GM20000 (cell line): Measurements from ENCODE around the gene ARL6IP6.

Experiments used
- DNase-seq: peaks from one replicate; pipeline ENCODE4 v3.0.0; 2012; ENCODE audit warnings: low spot score
- TF ChIP-seq, protein P1 (sequence below): IDR thresholded peaks from 2 replicates; pipeline ENCODE4 v1.5.1; 2012; ENCODE audit warnings: mild to moderate bottlenecking, control low read depth; ENCODE audit errors: extremely low read depth, missing control alignments

Gene ARL6IP6

DNA sequence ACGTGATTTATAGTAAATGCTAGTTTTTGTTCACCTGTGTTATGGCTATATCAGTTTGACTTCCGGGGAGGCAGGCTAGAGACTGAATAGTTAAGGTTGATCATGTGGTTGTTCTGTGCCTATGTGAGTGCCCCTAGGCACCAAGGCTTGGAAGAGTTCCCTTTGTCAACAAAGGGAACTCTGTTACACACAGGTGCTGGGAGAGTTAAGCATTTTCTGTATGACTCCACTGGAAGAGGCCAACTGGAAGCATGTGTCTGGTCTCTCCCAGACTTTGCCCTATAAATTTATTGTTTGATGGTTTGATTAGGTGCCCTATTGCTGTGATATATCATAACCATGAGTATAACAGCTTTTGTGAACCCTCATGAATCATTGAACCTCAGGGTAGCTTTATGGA is 63.8 kb downstream of the ARL6IP6 start:
- no peak for DNase-seq
- TF ChIP-seq, protein P1, sequence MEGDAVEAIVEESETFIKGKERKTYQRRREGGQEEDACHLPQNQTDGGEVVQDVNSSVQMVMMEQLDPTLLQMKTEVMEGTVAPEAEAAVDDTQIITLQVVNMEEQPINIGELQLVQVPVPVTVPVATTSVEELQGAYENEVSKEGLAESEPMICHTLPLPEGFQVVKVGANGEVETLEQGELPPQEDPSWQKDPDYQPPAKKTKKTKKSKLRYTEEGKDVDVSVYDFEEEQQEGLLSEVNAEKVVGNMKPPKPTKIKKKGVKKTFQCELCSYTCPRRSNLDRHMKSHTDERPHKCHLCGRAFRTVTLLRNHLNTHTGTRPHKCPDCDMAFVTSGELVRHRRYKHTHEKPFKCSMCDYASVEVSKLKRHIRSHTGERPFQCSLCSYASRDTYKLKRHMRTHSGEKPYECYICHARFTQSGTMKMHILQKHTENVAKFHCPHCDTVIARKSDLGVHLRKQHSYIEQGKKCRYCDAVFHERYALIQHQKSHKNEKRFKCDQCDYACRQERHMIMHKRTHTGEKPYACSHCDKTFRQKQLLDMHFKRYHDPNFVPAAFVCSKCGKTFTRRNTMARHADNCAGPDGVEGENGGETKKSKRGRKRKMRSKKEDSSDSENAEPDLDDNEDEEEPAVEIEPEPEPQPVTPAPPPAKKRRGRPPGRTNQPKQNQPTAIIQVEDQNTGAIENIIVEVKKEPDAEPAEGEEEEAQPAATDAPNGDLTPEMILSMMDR: no peak

DNA sequence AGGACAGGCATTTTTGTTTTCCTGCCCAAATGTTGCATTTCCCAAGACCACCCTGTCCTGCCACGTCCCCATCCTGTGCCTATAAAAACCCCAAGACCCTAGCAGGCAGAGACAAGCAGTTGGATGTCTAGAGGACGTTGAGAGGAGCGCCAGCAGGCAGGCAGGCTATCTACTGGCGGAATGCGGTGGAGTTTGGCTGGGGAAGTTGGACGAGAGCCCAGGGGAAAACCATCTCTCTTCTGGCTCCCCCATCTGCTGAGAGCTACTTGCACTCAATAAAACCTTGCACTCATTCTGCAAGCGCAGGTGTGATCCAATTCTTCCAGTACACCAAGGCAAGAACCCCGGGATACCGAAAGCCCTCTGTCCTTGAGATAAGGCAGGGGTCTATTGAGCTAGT is 72.5 kb downstream of the ARL6IP6 start:
- TF ChIP-seq, protein P1: no peak
- DNase-seq: no peak

DNA sequence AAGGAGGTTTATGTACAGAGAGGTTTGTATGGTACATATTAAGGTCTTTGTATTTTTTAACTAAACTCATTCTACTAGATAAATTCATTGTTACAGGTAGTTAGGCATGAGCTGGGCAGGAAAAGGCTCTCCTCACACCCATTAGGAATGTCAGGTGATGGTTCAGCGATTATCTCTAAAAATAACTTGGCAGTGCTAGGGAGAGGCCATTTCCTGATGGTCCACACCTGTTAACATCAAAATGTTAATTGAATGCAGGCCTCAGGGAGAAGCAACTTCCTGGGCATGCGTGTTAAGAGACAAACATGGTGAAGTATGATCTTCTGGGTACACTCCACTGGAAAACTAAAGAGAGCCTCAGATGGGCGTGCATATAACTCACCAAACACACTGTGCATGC is 73.6 kb downstream of the ARL6IP6 start:
- TF ChIP-seq, protein P1: no peak
- no peak for DNase-seq

DNA sequence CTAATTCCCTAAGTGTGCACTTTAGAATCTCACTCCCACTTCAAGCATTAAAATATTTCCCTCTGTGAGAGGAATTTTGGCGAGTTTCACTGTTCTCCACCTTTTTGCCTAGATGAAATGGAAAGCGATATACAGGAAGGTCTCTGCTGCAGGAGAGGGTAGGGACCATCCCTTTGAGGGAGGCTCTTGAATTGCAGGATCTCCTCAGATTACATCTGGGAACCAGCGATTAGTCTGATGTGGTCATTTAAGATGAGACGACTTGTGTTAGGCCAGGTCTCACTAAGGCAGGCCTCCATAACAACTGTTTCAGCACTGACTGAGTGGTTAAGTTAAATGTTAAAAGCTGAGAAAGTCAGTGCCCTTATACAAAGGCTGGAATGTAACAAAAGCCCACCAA is 74.6 kb downstream of the ARL6IP6 start:
- no peak for DNase-seq
- TF ChIP-seq, protein P1: no peak

DNA sequence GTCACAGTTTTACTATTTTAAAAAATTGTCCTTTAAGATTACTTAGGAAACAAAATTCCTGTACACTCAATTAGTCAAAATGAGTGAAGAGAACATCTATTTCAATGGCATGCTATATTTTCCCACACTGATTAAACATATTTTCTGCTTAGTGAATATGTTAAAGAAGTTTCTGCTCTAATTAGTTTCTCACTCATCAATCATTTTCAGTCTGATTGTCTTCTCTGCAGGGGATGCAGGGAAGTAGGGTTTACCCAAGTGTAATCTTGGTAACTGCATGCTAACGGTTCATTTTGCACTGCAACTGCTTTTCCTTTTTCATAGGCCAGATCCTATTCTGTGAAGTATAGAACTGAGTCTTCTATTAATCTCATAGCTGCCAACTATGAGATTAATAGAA is 78.5 kb downstream of the ARL6IP6 start:
- TF ChIP-seq, protein P1: no peak
- no peak for DNase-seq

DNA sequence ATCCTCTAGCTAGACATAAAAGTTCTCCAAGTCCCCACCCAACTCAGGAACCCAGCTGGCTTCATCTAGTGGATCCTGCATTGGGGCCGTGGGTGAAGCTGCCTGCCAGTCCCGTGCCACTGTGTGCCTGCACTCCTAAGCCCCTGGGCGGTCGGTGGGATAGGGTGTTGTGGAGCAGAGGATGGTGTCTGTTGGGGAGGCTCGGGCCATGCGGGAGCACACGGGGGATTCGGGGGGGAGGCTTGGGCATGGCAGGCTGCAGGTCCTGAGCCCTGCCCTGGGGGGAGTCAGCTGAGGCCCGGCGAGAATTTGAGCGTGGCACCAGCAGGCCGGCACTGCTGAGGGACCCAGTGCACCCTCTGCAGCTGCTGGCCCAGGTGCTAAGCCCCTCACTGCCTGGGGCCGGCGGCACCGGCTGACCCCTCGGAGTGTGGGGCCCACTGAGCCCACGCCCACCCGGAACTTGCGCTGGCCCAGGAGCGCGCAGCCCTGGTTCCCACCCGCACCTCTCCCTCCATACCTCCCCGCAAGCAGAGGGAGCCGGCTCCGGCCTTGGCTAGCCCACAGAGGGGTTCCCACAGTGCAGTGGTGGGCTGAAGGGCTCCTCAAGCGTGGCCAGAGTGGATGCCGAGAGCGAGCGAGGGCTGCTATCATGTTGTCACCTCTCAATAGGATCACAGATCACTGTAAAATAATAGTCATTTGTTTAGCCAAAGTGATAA is 86.4 kb downstream of the ARL6IP6 start:
- TF ChIP-seq, protein P1: no peak
- no peak for DNase-seq

DNA sequence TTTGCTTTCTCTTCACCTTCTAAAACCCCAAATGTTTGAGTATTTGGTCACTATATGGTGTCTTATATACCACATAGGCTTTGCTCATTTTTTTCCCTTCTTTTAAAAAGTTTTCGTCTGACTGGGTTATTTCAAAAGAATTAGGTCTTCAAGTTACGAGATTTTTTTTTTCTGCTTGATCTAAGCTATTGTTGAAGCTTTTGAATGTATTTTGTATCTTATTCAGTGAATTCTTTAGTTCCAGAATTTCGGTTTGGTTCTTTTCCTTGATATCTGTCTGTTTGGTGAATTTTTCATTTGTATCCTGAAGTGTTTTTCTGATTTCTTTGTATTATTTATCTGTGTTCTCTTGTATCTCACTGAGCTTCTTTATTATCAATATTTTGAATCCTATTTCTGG is 93.5 kb downstream of the ARL6IP6 start:
- TF ChIP-seq, protein P1: no peak
- no peak for DNase-seq
